ENCODE results near the gene TAS2R31. TPM values are rescaled to one million over a fixed set of nuclear protein-coding genes. Genes with fewer than 3 reads are reported as not detected.

TAS2R31 gene
- polyA plus RNA-seq (2013, experiment 1 of 2): 0.19 TPM
- polyA plus RNA-seq (2013, experiment 2 of 2): 0.18 TPM

- no peaks in the 10 kb centered on the region for H3K9me3 ChIP-seq (ENCODE audit: control insufficient read depth, low read length)
- no peak within 1 kb of the TSS for H2BK15ac ChIP-seq (ENCODE audit: low read depth, poor library complexity, severe bottlenecking)
- peaks cover 6 to 22% of the 10 kb centered on the region in 2 experiments for H3K36me3 ChIP-seq (ENCODE audit: control insufficient read depth in 1 of 2, insufficient read depth in 2 of 2, low read depth in 1 of 2, low read length in 2 of 2)
- H3K79me1 ChIP-seq (replicated peaks; ENCODE audit: low read length, poor library complexity, severe bottlenecking): peaks cover 8% of the 10 kb centered on the region
- no peak within 1 kb of the TSS for H3K4me2 ChIP-seq (ENCODE audit: low read length, poor library complexity, severe bottlenecking)
- H3K23ac ChIP-seq (ENCODE audit: low read length in 2 of 2): no peak within 1 kb of the TSS
- H2BK120ac ChIP-seq (ENCODE audit: low read depth, low read length): no peak within 1 kb of the TSS
- H3K9ac ChIP-seq (ENCODE audit: low read length): no peak within 1 kb of the TSS
- no peak within 1 kb of the TSS for H2AFZ ChIP-seq (ENCODE audit: low read depth, low read length)
- H2BK5ac ChIP-seq (ENCODE audit: low read depth, low read length, poor library complexity, severe bottlenecking): no peak within 1 kb of the TSS
- H3K27ac ChIP-seq (ENCODE audit: low read length, poor library complexity, severe bottlenecking): no peak within 1 kb of the TSS
- no peak within 1 kb of the TSS for H2BK12ac ChIP-seq (ENCODE audit: low read length in 2 of 2)
- no peak within 1 kb of the TSS for H3K14ac ChIP-seq (ENCODE audit: low read length in 2 of 2)
- H3K18ac ChIP-seq (ENCODE audit: low read depth in 1 of 2, low read length in 2 of 2): no peak within 1 kb of the TSS
- no peak within 1 kb of the TSS for H3K4me3 ChIP-seq (ENCODE audit: insufficient read depth in 1 of 2, low read depth in 1 of 2, low read length in 2 of 2)
- no peak within 1 kb of the TSS for H4K8ac ChIP-seq (ENCODE audit: low read length)
- no peaks in the 10 kb centered on the region for H3K27me3 ChIP-seq (ENCODE audit: control insufficient read depth in 1 of 2, insufficient read depth in 1 of 2, low read length in 2 of 2)
- no peak within 1 kb of the TSS for H4K91ac ChIP-seq (ENCODE audit: low read length)
- H3K4me1 ChIP-seq (ENCODE audit: control insufficient read depth, insufficient read depth, low read depth, low read length): no peaks in the 10 kb centered on the region
- DNase-seq: no peak
- 93% methylated on average over 4 of the region's 6 CpGs for WGBS
- no peak within 1 kb of the TSS for H3K4ac ChIP-seq (ENCODE audit: low read depth in 1 of 2, low read length in 2 of 2)
- H2AK5ac ChIP-seq (ENCODE audit: low read length, severe bottlenecking): no peak within 1 kb of the TSS
Measured at GRCh38 chr12:11031307-11031706, at the start of gene TAS2R31. Gene TAS2R31, minus strand, starts transcription at chr12:11031407. Its CDS starts 72 bp downstream, at chr12:11031335.

- Histone ChIP-seq H3K4me3 (ENCODE audit: insufficient read depth in 1 of 2, low read depth in 1 of 2, low read length in 2 of 2) (no peak overlapping the region), H2BK15ac (ENCODE audit: low read depth, poor library complexity, severe bottlenecking) (no peak overlapping the region), H3K4me1 (ENCODE audit: control insufficient read depth, insufficient read depth, low read depth, low read length) (no peaks in the 10 kb centered on the region), H3K4me2 (ENCODE audit: low read length, poor library complexity, severe bottlenecking) (no peak overlapping the region), H3K79me1 (replicated peaks; ENCODE audit: low read length, poor library complexity, severe bottlenecking) (peaks cover 2% of the 10 kb centered on the region), H2AFZ (ENCODE audit: low read depth, low read length) (no peak overlapping the region), H3K23ac (ENCODE audit: low read length in 2 of 2) (no peak overlapping the region), H3K9me3 (ENCODE audit: control insufficient read depth, low read length) (no peaks in the 10 kb centered on the region), H2AK5ac (ENCODE audit: low read length, severe bottlenecking) (no peak overlapping the region), H3K27ac (ENCODE audit: low read length, poor library complexity, severe bottlenecking) (no peak overlapping the region), H2BK5ac (ENCODE audit: low read depth, low read length, poor library complexity, severe bottlenecking) (no peak overlapping the region), H2BK12ac (ENCODE audit: low read length in 2 of 2) (no peak overlapping the region), H3K27me3 (ENCODE audit: control insufficient read depth in 1 of 2, insufficient read depth in 1 of 2, low read length in 2 of 2) (no peaks in the 10 kb centered on the region), H3K18ac (ENCODE audit: low read depth in 1 of 2, low read length in 2 of 2) (no peak overlapping the region), H4K91ac (ENCODE audit: low read length) (no peak overlapping the region), H4K8ac (ENCODE audit: low read length) (no peak overlapping the region), H3K36me3 (ENCODE audit: control insufficient read depth in 1 of 2, insufficient read depth in 2 of 2, low read depth in 1 of 2, low read length in 2 of 2) (no peaks in the 10 kb centered on the region), H3K14ac (ENCODE audit: low read length in 2 of 2) (no peak overlapping the region), H3K4ac (ENCODE audit: low read depth in 1 of 2, low read length in 2 of 2) (no peak overlapping the region), H3K9ac (ENCODE audit: low read length) (no peak overlapping the region), H2BK120ac (ENCODE audit: low read depth, low read length) (no peak overlapping the region)
- no peak for DNase-seq
- WGBS: 100% methylated on average over 1 of the region's 1 CpG
Measured at GRCh38 chr12:11078246-11078645, 47.0 kb upstream of the TAS2R31 start.

DNA sequence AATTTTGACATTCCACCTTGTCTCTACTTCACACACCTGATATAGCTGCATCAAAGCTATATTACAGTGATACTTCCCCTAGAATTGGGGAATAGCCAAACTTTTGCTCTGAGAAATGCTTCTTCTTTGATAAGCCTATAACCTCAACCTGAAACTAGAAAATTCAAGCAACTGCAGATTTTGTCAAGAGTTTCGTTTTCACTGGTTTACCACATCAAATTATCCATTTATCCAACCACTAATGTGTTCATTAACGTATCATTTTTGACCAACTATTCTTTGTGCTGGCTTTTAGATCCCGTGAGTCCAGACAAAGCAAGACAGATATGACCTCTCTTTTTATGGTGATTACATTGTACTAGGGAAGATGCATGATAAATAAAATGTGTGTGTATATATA is 44.4 kb upstream of the TAS2R31 start:
- peaks cover 10% of the 10 kb centered on the region for H3K79me1 ChIP-seq (replicated peaks; ENCODE audit: low read length, poor library complexity, severe bottlenecking)
- no peak overlapping the region for H2BK120ac ChIP-seq (ENCODE audit: low read depth, low read length)
- H3K27ac ChIP-seq (ENCODE audit: low read length, poor library complexity, severe bottlenecking): no peak overlapping the region
- no peak overlapping the region for H2BK5ac ChIP-seq (ENCODE audit: low read depth, low read length, poor library complexity, severe bottlenecking)
- no peak overlapping the region for H2BK15ac ChIP-seq (ENCODE audit: low read depth, poor library complexity, severe bottlenecking)
- no peak overlapping the region for H4K91ac ChIP-seq (ENCODE audit: low read length)
- no peak overlapping the region for H4K8ac ChIP-seq (ENCODE audit: low read length)
- no peak overlapping the region for H3K14ac ChIP-seq (ENCODE audit: low read length in 2 of 2)
- H2AK5ac ChIP-seq (ENCODE audit: low read length, severe bottlenecking): no peak overlapping the region
- H3K4me2 ChIP-seq (ENCODE audit: low read length, poor library complexity, severe bottlenecking): no peak overlapping the region
- no peak overlapping the region for H3K4ac ChIP-seq (ENCODE audit: low read depth in 1 of 2, low read length in 2 of 2)
- DNase-seq: no peak
- no peak overlapping the region for H3K23ac ChIP-seq (ENCODE audit: low read length in 2 of 2)
- no peak overlapping the region for H3K9ac ChIP-seq (ENCODE audit: low read length)
- H2BK12ac ChIP-seq (ENCODE audit: low read length in 2 of 2): no peak overlapping the region
- H3K4me3 ChIP-seq (ENCODE audit: insufficient read depth in 1 of 2, low read depth in 1 of 2, low read length in 2 of 2): no peak overlapping the region
- H2AFZ ChIP-seq (ENCODE audit: low read depth, low read length): no peak overlapping the region
- H3K18ac ChIP-seq (ENCODE audit: low read depth in 1 of 2, low read length in 2 of 2): no peak overlapping the region
- H3K9me3 ChIP-seq (ENCODE audit: control insufficient read depth, low read length): no peaks in the 10 kb centered on the region
- no peaks in the 10 kb centered on the region for H3K27me3 ChIP-seq (ENCODE audit: control insufficient read depth in 1 of 2, insufficient read depth in 1 of 2, low read length in 2 of 2)
- no peaks in the 10 kb centered on the region for H3K4me1 ChIP-seq (ENCODE audit: control insufficient read depth, insufficient read depth, low read depth, low read length)
- whole genome bisulfite sequencing: 90% methylated on average over 2 of the region's 3 CpGs
- no peaks in the 10 kb centered on the region for H3K36me3 ChIP-seq (ENCODE audit: control insufficient read depth in 1 of 2, insufficient read depth in 2 of 2, low read depth in 1 of 2, low read length in 2 of 2)

DNA sequence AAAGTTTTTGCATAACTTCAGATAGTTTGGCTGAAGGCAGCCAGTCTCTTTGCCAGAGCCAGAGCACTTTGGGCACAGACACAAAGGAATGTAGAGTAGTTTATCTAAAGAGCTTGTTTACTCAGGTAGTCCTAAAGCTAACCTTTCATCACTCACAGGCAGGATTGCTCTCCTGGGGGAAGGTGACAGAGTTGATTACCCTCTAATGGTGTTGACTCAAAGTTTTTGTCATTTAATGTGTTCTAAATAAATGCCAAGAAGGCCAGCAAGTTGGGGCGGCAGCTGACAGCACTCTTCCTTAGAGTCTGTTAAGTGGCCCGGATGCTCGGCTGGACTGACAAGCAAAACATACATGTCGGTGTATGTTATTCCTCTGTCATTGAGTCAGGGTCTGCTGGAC is 40.2 kb upstream of the TAS2R31 start:
- 75% methylated on average over 4 of the region's 4 CpGs for WGBS
- H2BK120ac ChIP-seq (ENCODE audit: low read depth, low read length): no peak overlapping the region
- H2AFZ ChIP-seq (ENCODE audit: low read depth, low read length): no peak overlapping the region
- H3K18ac ChIP-seq (ENCODE audit: low read depth in 1 of 2, low read length in 2 of 2): no peak overlapping the region
- H4K91ac ChIP-seq (ENCODE audit: low read length): no peak overlapping the region
- no peak overlapping the region for H2AK5ac ChIP-seq (ENCODE audit: low read length, severe bottlenecking)
- no peak overlapping the region for H3K4me2 ChIP-seq (ENCODE audit: low read length, poor library complexity, severe bottlenecking)
- H3K14ac ChIP-seq (ENCODE audit: low read length in 2 of 2): no peak overlapping the region
- H2BK12ac ChIP-seq (ENCODE audit: low read length in 2 of 2): no peak overlapping the region
- H3K27me3 ChIP-seq (ENCODE audit: control insufficient read depth in 1 of 2, insufficient read depth in 1 of 2, low read length in 2 of 2): no peaks in the 10 kb centered on the region
- DNase-seq: no peak
- H3K4ac ChIP-seq (ENCODE audit: low read depth in 1 of 2, low read length in 2 of 2): no peak overlapping the region
- no peak overlapping the region for H3K23ac ChIP-seq (ENCODE audit: low read length in 2 of 2)
- no peaks in the 10 kb centered on the region for H3K36me3 ChIP-seq (ENCODE audit: control insufficient read depth in 1 of 2, insufficient read depth in 2 of 2, low read depth in 1 of 2, low read length in 2 of 2)
- no peaks in the 10 kb centered on the region for H3K4me1 ChIP-seq (ENCODE audit: control insufficient read depth, insufficient read depth, low read depth, low read length)
- no peak overlapping the region for H2BK15ac ChIP-seq (ENCODE audit: low read depth, poor library complexity, severe bottlenecking)
- no peak overlapping the region for H3K4me3 ChIP-seq (ENCODE audit: insufficient read depth in 1 of 2, low read depth in 1 of 2, low read length in 2 of 2)
- H2BK5ac ChIP-seq (ENCODE audit: low read depth, low read length, poor library complexity, severe bottlenecking): no peak overlapping the region
- H3K9ac ChIP-seq (ENCODE audit: low read length): no peak overlapping the region
- no peaks in the 10 kb centered on the region for H3K9me3 ChIP-seq (ENCODE audit: control insufficient read depth, low read length)
- H3K79me1 ChIP-seq (replicated peaks; ENCODE audit: low read length, poor library complexity, severe bottlenecking): peaks cover 14% of the 10 kb centered on the region
- no peak overlapping the region for H3K27ac ChIP-seq (ENCODE audit: low read length, poor library complexity, severe bottlenecking)
- no peak overlapping the region for H4K8ac ChIP-seq (ENCODE audit: low read length)

All from mesenchymal stem cell (in vitro differentiated cells and primary cell).